A549 (cell line): ENCODE data around the gene HPGDS. TPM values are rescaled to one million over a fixed set of nuclear protein-coding genes. Genes with fewer than 3 reads are reported as not detected.

ENCODE experiments used
- ATAC-seq, 2 experiments: fragments of 200-7000 bp in 1 of 2; fragments of >200 bp in 1 of 2; cut with Nextera tagmentation in 1 of 2; cut with Tn5 transposase in 1 of 2; 3 replicates each; pipeline versions ENCODE4 v1.8.0 to v1.9.1; 2018 to 2020; ENCODE audit warnings: mild to moderate bottlenecking in 1 of 2, moderate library complexity in 1 of 2
- CTCF ChIA-PET: fragments of 300-600 bp; sonication (Branson Sonifier 250); formaldehyde crosslinking; extraction: SDS; loops from one replicate; lab custom pipeline; 2021; ENCODE audit warnings: antibody characterized with exemption, inconsistent platforms; lab: Yijun Ruan, JAX
- POLR2A ChIA-PET: fragments of 350-600 bp; formaldehyde crosslinking; extraction: SDS; loops from one replicate; lab custom pipeline; 2021; ENCODE audit warnings: antibody characterized with exemption, inconsistent platforms; lab: Yijun Ruan, JAX
- DNase-seq, 2 experiments: peaks; one replicate each; pipeline versions ENCODE4 v3.0.0 to v3.0.0-alpha.2; 2011 to 2016; ENCODE audit warnings: low read depth in 1 of 2, low spot score in 1 of 2
- FAIRE-seq: peaks from 2 replicates; lab custom pipeline; 2011; peaks lifted over from hg19 to GRCh38; lab: Jason Lieb, UNC
- H3K27ac ChIP-seq, 2 experiments: fragments of >200 bp; sonication (Bioruptor Twin); formaldehyde crosslinking; 3 replicates each; pipeline ENCODE4 v1.5.1; 2016 to 2017
- H3K4me1 ChIP-seq: fragments of >200 bp; sonication (Bioruptor Twin); formaldehyde crosslinking; 3 replicates; pipeline ENCODE4 v1.6.1; 2016
- H3K4me2 ChIP-seq: fragments of >200 bp; sonication (Bioruptor Twin); formaldehyde crosslinking; 3 replicates; pipeline ENCODE4 v1.6.1; 2016
- H3K4me3 ChIP-seq: fragments of >200 bp; sonication (Bioruptor Twin); formaldehyde crosslinking; 3 replicates; pipeline ENCODE4 v1.5.1; 2016
- H3K9me3 ChIP-seq: fragments of >200 bp; sonication (Bioruptor Twin); formaldehyde crosslinking; 3 replicates; pipeline ENCODE4 v1.6.1; 2016
- ATOH8 ChIP-seq: fragments of 250-450 bp; sonication (Bioruptor Pico); IDR thresholded peaks from 2 replicates; pipeline ENCODE4 v1.5.0; 2020; ENCODE audit warnings: low read depth, mild to moderate bottlenecking, moderate library complexity
- BCL3 ChIP-seq: fragments of >200 bp; sonication (Bioruptor Twin); formaldehyde crosslinking; IDR thresholded peaks from 3 replicates; pipeline ENCODE4 v1.6.1; 2016
- CBX2 ChIP-seq: fragments of 200-600 bp; sonication (generic); IDR thresholded peaks from 2 replicates; pipeline ENCODE4 v1.6.1; 2016; ENCODE audit warnings: low read depth, mild to moderate bottlenecking, borderline replicate concordance
- CHD2 ChIP-seq: fragments of 150-350 bp; IDR thresholded peaks from 2 replicates; pipeline ENCODE4 v1.6.1; 2014; ENCODE audit warnings: low read length; ENCODE audit not compliant: partially characterized antibody
- CHD4 ChIP-seq: fragments of 200-600 bp; sonication (generic); IDR thresholded peaks from 2 replicates; pipeline ENCODE4 v1.6.1; 2016; ENCODE audit warnings: antibody characterized with exemption, mild to moderate bottlenecking, borderline replicate concordance
- EHF ChIP-seq: fragments of 250-450 bp; sonication (Bioruptor Pico); IDR thresholded peaks from 2 replicates; pipeline ENCODE4 v1.5.0; 2020; ENCODE audit warnings: mild to moderate bottlenecking
- EHMT2 ChIP-seq: fragments of 200-600 bp; sonication (generic); IDR thresholded peaks from 2 replicates; pipeline ENCODE4 v1.6.1; 2016; ENCODE audit warnings: antibody characterized with exemption, low read depth, mild to moderate bottlenecking, moderate library complexity
- EP300 ChIP-seq, 2 experiments: fragments of >200 bp; sonication (Bioruptor Twin); formaldehyde crosslinking; IDR thresholded peaks; 2 replicates in 1 of 2; 3 replicates in 1 of 2; pipeline ENCODE4 v1.6.1; 2016 to 2017
- FOXS1 ChIP-seq: fragments of 250-450 bp; sonication (Bioruptor Pico); IDR thresholded peaks from 2 replicates; pipeline ENCODE4 v1.5.0; 2020; ENCODE audit warnings: mild to moderate bottlenecking, moderate library complexity
- GATA3 ChIP-seq: IDR thresholded peaks from 2 replicates; pipeline ENCODE4 v1.6.1; 2012; ENCODE audit warnings: borderline replicate concordance
- HDAC2 ChIP-seq: fragments of 200-600 bp; sonication (generic); IDR thresholded peaks from 2 replicates; pipeline ENCODE4 v1.6.1; 2016
- HES2 ChIP-seq: fragments of >200 bp; sonication (Bioruptor Twin); formaldehyde crosslinking; IDR thresholded peaks from 2 replicates; pipeline ENCODE4 v1.6.1; 2016
- HEYL ChIP-seq: fragments of 250-450 bp; sonication (Bioruptor Pico); IDR thresholded peaks from 2 replicates; pipeline ENCODE4 v1.8.0; 2021; ENCODE audit warnings: mild to moderate bottlenecking, moderate library complexity
- HOXA7 ChIP-seq: fragments of 250-450 bp; sonication (Bioruptor Pico); IDR thresholded peaks from 2 replicates; pipeline ENCODE4 v1.5.0; 2020; ENCODE audit warnings: mild to moderate bottlenecking, moderate library complexity
- HOXB13 ChIP-seq: fragments of 250-450 bp; sonication (Bioruptor Pico); IDR thresholded peaks from 2 replicates; pipeline ENCODE4 v1.5.0; 2020; ENCODE audit warnings: low read depth, mild to moderate bottlenecking, moderate library complexity
- JUNB ChIP-seq: fragments of >200 bp; sonication (Bioruptor Twin); formaldehyde crosslinking; IDR thresholded peaks from 2 replicates; pipeline ENCODE4 v1.6.1; 2016
- KDM1A ChIP-seq: fragments of 200-600 bp; sonication (generic); IDR thresholded peaks from 2 replicates; pipeline ENCODE4 v1.6.1; 2016; ENCODE audit warnings: low read depth, mild to moderate bottlenecking
- KDM5A ChIP-seq: fragments of 200-600 bp; sonication (generic); IDR thresholded peaks from 2 replicates; pipeline ENCODE4 v1.6.1; 2016; ENCODE audit warnings: antibody characterized with exemption, mild to moderate bottlenecking
- MAFK ChIP-seq: fragments of 450-650 bp; IDR thresholded peaks from 2 replicates; pipeline ENCODE4 v1.6.1; 2014; ENCODE audit not compliant: partially characterized antibody
- MAX ChIP-seq: IDR thresholded peaks from 2 replicates; pipeline ENCODE4 v1.6.1; 2012
- MYC ChIP-seq: IDR thresholded peaks from 2 replicates; pipeline ENCODE4 v1.6.1; 2012; ENCODE audit warnings: mild to moderate bottlenecking, inconsistent platforms, low read length, improper control_type of control experiment, borderline replicate concordance
- NFE2L2 ChIP-seq: fragments of 150-350 bp; conservative IDR thresholded peaks from 2 replicates; pipeline ENCODE4 v1.6.1; 2014; ENCODE audit warnings: low read length
- NPAS2 ChIP-seq: fragments of 250-450 bp; sonication (Bioruptor Pico); IDR thresholded peaks from 2 replicates; pipeline ENCODE4 v1.8.0; 2022; ENCODE audit warnings: mild to moderate bottlenecking, moderate library complexity, borderline replicate concordance
- PHF8 ChIP-seq: fragments of 200-600 bp; sonication (generic); IDR thresholded peaks from 2 replicates; pipeline ENCODE4 v1.6.1; 2016; ENCODE audit warnings: low read depth, mild to moderate bottlenecking, antibody characterized with exemption, moderate library complexity, borderline replicate concordance
- POLR2A ChIP-seq: IDR thresholded peaks from 2 replicates; pipeline ENCODE4 v1.6.1; 2012; ENCODE audit warnings: mild to moderate bottlenecking, low read length
- POLR2AphosphoS2 ChIP-seq: conservative IDR thresholded peaks from 2 replicates; pipeline ENCODE4 v1.6.1; 2012; ENCODE audit warnings: low read length, improper control_type of control experiment, inconsistent platforms
- RAD21 ChIP-seq, 2 experiments: fragments of >200 bp in 1 of 2; sonication (Bioruptor Twin) in 1 of 2; formaldehyde crosslinking in 1 of 2; IDR thresholded peaks in 1 of 2; conservative IDR thresholded peaks in 1 of 2; 2 replicates in 1 of 2; 3 replicates in 1 of 2; pipeline ENCODE4 v1.6.1; 2012 to 2018; ENCODE audit warnings: inconsistent platforms in 1 of 2
- REST ChIP-seq: fragments of 200-600 bp; sonication (generic); IDR thresholded peaks from 2 replicates; pipeline ENCODE4 v1.6.1; 2016; ENCODE audit warnings: antibody characterized with exemption, mild to moderate bottlenecking, moderate library complexity
- RFX5 ChIP-seq: fragments of 450-650 bp; IDR thresholded peaks from 2 replicates; pipeline ENCODE4 v1.7.1; 2014; ENCODE audit warnings: antibody characterized with exemption, mild to moderate bottlenecking, moderate library complexity
- ZC3H11A ChIP-seq: fragments of 450-650 bp; IDR thresholded peaks from 2 replicates; pipeline ENCODE4 v1.6.1; 2014; ENCODE audit warnings: antibody characterized with exemption, mild to moderate bottlenecking
- ZFP36 ChIP-seq: fragments of 450-650 bp; IDR thresholded peaks from 2 replicates; pipeline ENCODE4 v1.6.1; 2014; ENCODE audit warnings: borderline replicate concordance; ENCODE audit not compliant: partially characterized antibody
- ZSCAN20 ChIP-seq: fragments of 250-450 bp; sonication (Bioruptor Pico); IDR thresholded peaks from 2 replicates; pipeline ENCODE4 v1.8.0; 2022; ENCODE audit warnings: mild to moderate bottlenecking, moderate library complexity
- WGBS: methylation state at CpG from one replicate; pipeline ENCODE4 v1.1.6; 2017; ENCODE audit errors: missing lambda C conversion rate; 5-methylcytosine and 5-hydroxymethylcytosine counted together
- polyA plus RNA-seq, 4 experiments: library from polyadenylated mRNA; depleted of rRNA in 3 of 4; stranded (reverse); fragments of >200 nt; fragmentation: RNase III in 1 of 4; extraction: RNeasy Plus Mini Kit Qiagen cat#74134 plus additional on column Dnase treatment in 1 of 4; gene quantifications; 2 replicates in 3 of 4; 3 replicates in 1 of 4; pipeline ENCODE4 v1.2.3, GENCODE V29; 2011 to 2017

Gene HPGDS
- polyA plus RNA-seq, 2 of the 4 experiments (the other 2 are of a cell fraction) = not detected

- ChIA-PET POLR2A (no interaction called here), CTCF (no interaction called here)
- Histone ChIP-seq H3K4me3 (no peak overlapping the region), H3K27ac (no peak overlapping the region), H3K4me2 (no peak overlapping the region), H3K9me3 (no peaks in the 10 kb centered on the region), H3K4me1 (peaks cover 2% of the 10 kb centered on the region; the same call in 1 of the 3 replicates)
- 91% methylated on average over 1 of the region's 1 CpG for WGBS
- FAIRE-seq (no peak), DNase-seq (no peak), ATAC-seq (no peak)
- TF ChIP-seq JUNB = no peak
- no peak for TF ChIP-seq EP300 (IDR thresholded peaks at IDR 0.05)
- TF ChIP-seq REST = no peak
- no peak for TF ChIP-seq KDM1A
- TF ChIP-seq NFE2L2 = no peak
- TF ChIP-seq HOXB13 (CRISPR knock-in tag) = no peak
- no peak for TF ChIP-seq ATOH8 (CRISPR knock-in tag)
- no peak for TF ChIP-seq HDAC2
- TF ChIP-seq KDM5A = no peak
- no peak for TF ChIP-seq CBX2
- no peak for TF ChIP-seq ZC3H11A
- no peak for TF ChIP-seq HES2
- no peak for TF ChIP-seq RAD21 (conservative IDR thresholded peaks at IDR 0.05 in 1 of 2, IDR thresholded peaks at IDR 0.05 in 1 of 2)
- TF ChIP-seq CHD2 = no peak
- TF ChIP-seq ZFP36 = no peak
- TF ChIP-seq EHF (CRISPR knock-in tag) = no peak
These were observed 25.8 kb upstream of the HPGDS start for GRCh38 chr4:94368459-94368858.

- peaks cover 7% of the 10 kb centered on the region; the same call in 1 of the 3 replicates for H3K4me1 ChIP-seq
- H3K4me3 ChIP-seq = no peak overlapping the region
- 71% methylated on average over 1 of the region's 1 CpG for WGBS
- H3K27ac ChIP-seq = no peak overlapping the region
- ChIA-PET POLR2A (no interaction called here), CTCF (no interaction called here)
- no peaks in the 10 kb centered on the region for H3K9me3 ChIP-seq
- no peak overlapping the region for H3K4me2 ChIP-seq
- DNase-seq = no peak
- no peak for ATAC-seq
- TF ChIP-seq MAFK = no peak
- TF ChIP-seq PHF8 = no peak
- no peak for TF ChIP-seq RFX5
- TF ChIP-seq MYC = no peak
- TF ChIP-seq MAX = no peak
- no peak for TF ChIP-seq NPAS2 (CRISPR knock-in tag)
- TF ChIP-seq ZFP36 = no peak
- TF ChIP-seq GATA3 = no peak
- TF ChIP-seq CHD4 = no peak
- TF ChIP-seq RAD21 (conservative IDR thresholded peaks at IDR 0.05 in 1 of 2, IDR thresholded peaks at IDR 0.05 in 1 of 2) = no peak
- TF ChIP-seq HOXA7 = no peak
- TF ChIP-seq BCL3 = no peak
- no peak for TF ChIP-seq HEYL (CRISPR knock-in tag)
- no peak for TF ChIP-seq EHMT2
- TF ChIP-seq JUNB = no peak
- TF ChIP-seq POLR2AphosphoS2 = no peak
- TF ChIP-seq FOXS1 = no peak
- no peak for TF ChIP-seq POLR2A
- no peak for TF ChIP-seq ZSCAN20
- FAIRE-seq = no peak
These were observed 22.7 kb upstream of the HPGDS start for GRCh38 chr4:94365304-94365703.
